ENCODE results near the gene AOPEP. TPM values are rescaled to one million over a fixed set of nuclear protein-coding genes. Genes with fewer than 3 reads are reported as not detected.
A peak's percentile ranks its signal among the peaks of the same experiment; 100 is the strongest.

Gene AOPEP
- total and polyA plus RNA-seq, 9 of the 15 experiments (the other 6 are each of a cell fraction or from before 2014, with no cell fraction given) = 4.5 to 19.3 (median 13.5) TPM

DNA sequence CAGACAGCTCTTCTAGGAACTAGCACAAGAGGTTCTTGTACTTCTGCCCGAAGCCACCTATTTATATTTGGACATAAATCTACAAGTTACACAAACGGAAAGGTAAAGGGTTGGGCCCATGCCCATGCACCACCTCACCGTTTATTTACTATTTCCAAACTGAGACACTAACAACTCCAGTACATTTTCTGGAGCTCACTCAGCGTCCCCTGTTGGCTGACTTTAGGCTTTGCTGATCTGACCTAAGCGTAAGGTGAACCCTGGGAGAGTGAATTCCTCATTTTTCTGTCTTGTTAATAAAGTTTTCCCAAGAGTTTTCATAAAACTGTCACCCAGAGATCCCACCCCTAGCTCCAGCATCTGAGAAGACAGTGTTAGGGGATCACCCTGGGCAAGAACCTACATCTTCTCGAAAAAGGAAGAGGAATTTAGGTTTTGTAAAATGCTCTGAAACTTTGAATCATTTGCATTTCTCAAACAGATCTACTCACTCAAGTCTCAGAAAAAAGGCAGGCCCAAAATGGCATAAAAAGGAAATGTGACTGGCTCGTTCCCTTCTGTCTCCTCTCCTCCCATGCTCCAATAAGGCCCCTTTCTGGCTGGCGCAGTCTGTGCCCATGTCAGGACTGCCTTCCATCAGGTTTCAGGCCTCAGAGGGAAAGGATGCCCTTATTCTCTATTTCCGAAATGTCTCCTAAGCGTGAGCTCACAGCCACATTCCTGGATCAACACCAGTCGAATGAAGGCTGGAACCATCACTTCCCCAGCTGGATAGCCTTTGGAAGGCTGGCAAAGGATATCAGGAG is 389.7 kb downstream of the AOPEP start (continued):
- TF ChIP-seq, protein P1, sequence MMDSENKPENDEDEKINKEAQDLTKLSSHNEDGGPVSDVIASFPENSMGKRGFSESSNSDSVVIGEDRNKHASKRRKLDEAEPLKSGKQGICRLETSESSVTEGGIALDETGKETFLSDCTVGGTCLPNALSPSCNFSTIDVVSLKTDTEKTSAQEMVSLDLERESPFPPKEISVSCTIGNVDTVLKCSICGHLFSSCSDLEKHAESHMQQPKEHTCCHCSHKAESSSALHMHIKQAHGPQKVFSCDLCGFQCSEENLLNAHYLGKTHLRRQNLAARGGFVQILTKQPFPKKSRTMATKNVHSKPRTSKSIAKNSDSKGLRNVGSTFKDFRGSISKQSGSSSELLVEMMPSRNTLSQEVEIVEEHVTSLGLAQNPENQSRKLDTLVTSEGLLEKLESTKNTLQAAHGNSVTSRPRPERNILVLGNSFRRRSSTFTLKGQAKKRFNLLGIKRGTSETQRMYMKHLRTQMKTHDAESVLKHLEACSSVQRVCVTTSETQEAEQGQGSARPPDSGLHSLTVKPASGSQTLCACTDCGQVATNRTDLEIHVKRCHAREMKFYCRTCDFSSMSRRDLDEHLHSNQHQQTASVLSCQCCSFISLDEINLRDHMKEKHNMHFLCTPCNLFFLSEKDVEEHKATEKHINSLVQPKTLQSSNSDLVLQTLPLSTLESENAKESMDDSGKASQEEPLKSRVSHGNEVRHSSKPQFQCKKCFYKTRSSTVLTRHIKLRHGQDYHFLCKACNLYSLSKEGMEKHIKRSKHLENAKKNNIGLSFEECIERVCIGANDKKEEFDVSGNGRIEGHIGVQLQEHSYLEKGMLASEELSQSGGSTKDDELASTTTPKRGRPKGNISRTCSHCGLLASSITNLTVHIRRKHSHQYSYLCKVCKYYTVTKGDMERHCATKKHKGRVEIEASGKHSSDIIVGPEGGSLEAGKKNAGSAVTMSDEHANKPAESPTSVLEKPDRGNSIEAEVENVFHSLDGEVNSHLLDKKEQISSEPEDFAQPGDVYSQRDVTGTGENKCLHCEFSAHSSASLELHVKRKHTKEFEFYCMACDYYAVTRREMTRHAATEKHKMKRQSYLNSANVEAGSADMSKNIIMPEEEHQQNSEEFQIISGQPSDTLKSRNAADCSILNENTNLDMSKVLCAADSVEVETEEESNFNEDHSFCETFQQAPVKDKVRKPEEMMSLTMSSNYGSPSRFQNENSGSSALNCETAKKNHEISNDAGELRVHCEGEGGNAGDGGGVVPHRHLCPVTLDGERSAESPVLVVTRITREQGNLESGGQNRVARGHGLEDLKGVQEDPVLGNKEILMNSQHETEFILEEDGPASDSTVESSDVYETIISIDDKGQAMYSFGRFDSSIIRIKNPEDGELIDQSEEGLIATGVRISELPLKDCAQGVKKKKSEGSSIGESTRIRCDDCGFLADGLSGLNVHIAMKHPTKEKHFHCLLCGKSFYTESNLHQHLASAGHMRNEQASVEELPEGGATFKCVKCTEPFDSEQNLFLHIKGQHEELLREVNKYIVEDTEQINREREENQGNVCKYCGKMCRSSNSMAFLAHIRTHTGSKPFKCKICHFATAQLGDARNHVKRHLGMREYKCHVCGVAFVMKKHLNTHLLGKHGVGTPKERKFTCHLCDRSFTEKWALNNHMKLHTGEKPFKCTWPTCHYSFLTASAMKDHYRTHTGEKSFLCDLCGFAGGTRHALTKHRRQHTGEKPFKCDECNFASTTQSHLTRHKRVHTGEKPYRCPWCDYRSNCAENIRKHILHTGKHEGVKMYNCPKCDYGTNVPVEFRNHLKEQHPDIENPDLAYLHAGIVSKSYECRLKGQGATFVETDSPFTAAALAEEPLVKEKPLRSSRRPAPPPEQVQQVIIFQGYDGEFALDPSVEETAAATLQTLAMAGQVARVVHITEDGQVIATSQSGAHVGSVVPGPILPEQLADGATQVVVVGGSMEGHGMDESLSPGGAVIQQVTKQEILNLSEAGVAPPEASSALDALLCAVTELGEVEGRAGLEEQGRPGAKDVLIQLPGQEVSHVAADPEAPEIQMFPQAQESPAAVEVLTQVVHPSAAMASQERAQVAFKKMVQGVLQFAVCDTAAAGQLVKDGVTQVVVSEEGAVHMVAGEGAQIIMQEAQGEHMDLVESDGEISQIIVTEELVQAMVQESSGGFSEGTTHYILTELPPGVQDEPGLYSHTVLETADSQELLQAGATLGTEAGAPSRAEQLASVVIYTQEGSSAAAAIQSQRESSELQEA (IDR thresholded peaks at IDR 0.05; ENCODE audit: low read depth) = no peak
- TF ChIP-seq, protein P2, sequence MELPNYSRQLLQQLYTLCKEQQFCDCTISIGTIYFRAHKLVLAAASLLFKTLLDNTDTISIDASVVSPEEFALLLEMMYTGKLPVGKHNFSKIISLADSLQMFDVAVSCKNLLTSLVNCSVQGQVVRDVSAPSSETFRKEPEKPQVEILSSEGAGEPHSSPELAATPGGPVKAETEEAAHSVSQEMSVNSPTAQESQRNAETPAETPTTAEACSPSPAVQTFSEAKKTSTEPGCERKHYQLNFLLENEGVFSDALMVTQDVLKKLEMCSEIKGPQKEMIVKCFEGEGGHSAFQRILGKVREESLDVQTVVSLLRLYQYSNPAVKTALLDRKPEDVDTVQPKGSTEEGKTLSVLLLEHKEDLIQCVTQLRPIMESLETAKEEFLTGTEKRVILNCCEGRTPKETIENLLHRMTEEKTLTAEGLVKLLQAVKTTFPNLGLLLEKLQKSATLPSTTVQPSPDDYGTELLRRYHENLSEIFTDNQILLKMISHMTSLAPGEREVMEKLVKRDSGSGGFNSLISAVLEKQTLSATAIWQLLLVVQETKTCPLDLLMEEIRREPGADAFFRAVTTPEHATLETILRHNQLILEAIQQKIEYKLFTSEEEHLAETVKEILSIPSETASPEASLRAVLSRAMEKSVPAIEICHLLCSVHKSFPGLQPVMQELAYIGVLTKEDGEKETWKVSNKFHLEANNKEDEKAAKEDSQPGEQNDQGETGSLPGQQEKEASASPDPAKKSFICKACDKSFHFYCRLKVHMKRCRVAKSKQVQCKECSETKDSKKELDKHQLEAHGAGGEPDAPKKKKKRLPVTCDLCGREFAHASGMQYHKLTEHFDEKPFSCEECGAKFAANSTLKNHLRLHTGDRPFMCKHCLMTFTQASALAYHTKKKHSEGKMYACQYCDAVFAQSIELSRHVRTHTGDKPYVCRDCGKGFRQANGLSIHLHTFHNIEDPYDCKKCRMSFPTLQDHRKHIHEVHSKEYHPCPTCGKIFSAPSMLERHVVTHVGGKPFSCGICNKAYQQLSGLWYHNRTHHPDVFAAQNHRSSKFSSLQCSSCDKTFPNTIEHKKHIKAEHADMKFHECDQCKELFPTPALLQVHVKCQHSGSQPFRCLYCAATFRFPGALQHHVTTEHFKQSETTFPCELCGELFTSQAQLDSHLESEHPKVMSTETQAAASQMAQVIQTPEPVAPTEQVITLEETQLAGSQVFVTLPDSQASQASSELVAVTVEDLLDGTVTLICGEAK (IDR thresholded peaks at IDR 0.05) = peak; percentile 71
- TF ChIP-seq, protein P2 (CRISPR knock-in tag; IDR thresholded peaks at IDR 0.05) = no peak
- TF ChIP-seq STAG1 (CRISPR knock-in tag; IDR thresholded peaks at IDR 0.05; ENCODE audit: borderline replicate concordance) = no peak
- no peak for TF ChIP-seq ZNF124 (CRISPR knock-in tag; IDR thresholded peaks at IDR 0.05)

All from K562 (cell line).